ENCODE measurements around the gene BMP10.

DNA sequence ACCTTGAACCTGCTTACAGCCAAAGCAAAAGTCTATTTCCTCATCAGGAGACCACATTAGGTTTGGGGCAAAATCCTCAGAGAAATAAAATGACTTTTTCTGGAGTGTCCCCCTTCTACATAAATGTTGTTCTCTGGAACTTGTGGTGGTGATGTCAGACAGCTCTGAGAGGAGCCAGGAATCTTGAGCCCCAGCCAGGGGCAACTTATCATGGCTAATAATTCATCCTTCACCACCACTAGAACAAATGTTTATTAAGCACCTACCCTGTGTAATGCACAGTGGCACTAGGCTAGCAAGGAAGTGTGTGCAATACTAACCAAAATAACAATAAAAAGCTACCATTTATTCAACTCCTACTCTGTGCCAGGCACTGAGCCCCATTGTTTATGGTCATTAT is 9.0 kb upstream of the BMP10 start:
- TF ChIP-seq, protein P1, sequence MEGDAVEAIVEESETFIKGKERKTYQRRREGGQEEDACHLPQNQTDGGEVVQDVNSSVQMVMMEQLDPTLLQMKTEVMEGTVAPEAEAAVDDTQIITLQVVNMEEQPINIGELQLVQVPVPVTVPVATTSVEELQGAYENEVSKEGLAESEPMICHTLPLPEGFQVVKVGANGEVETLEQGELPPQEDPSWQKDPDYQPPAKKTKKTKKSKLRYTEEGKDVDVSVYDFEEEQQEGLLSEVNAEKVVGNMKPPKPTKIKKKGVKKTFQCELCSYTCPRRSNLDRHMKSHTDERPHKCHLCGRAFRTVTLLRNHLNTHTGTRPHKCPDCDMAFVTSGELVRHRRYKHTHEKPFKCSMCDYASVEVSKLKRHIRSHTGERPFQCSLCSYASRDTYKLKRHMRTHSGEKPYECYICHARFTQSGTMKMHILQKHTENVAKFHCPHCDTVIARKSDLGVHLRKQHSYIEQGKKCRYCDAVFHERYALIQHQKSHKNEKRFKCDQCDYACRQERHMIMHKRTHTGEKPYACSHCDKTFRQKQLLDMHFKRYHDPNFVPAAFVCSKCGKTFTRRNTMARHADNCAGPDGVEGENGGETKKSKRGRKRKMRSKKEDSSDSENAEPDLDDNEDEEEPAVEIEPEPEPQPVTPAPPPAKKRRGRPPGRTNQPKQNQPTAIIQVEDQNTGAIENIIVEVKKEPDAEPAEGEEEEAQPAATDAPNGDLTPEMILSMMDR (IDR thresholded peaks at IDR 0.05; ENCODE audit: low read depth, low read length): no peak
- TF ChIP-seq POLR2A (IDR thresholded peaks at IDR 0.05; ENCODE audit: extremely low read depth, insufficient read length): no peak
- TF ChIP-seq MYC (IDR thresholded peaks at IDR 0.05; ENCODE audit: low read depth, low read length): no peak

Data from NB4 (cell line).